M059J (cell line): ENCODE measurements around the gene ZNF354C. TPM values are rescaled to one million over a fixed set of nuclear protein-coding genes. Genes with fewer than 3 reads are reported as not detected.

ENCODE experiments used
- DNase-seq: peaks from one replicate; pipeline ENCODE4 v3.0.0-alpha.2; 2012; ENCODE audit warnings: low read depth
- total RNA-seq: library from RNA; depleted of rRNA; stranded (reverse); fragments of >200 nt; shearing (Covaris generic); gene quantifications from 2 replicates; pipeline ENCODE4 v1.2.3, GENCODE V29; 2014

ZNF354C gene
- total RNA-seq, 1 experiment from 2014 or later: 0.84 TPM

- DNase-seq: no peak
Observed at GRCh38 chr5:179113945-179114641, 53.9 kb downstream of the ZNF354C start.

- no peak for DNase-seq
Observed at GRCh38 chr5:179114756-179115155, 54.6 kb downstream of the ZNF354C start.

GRCh38 chr5:179115307-179115706 lies 55.1 kb downstream of the ZNF354C start:
- no peak for DNase-seq

- no peak for DNase-seq
Observed at GRCh38 chr5:179115845-179116524, 55.8 kb downstream of the ZNF354C start.

- no peak for DNase-seq
Observed at GRCh38 chr5:179118338-179118737, 58.2 kb downstream of the ZNF354C start.

GRCh38 chr5:179118756-179119414 lies 58.7 kb downstream of the ZNF354C start:
- DNase-seq: no peak

GRCh38 chr5:179119415-179120170 lies 59.4 kb downstream of the ZNF354C start:
- no peak for DNase-seq

- no peak for DNase-seq
Observed at GRCh38 chr5:179120421-179120861, 60.3 kb downstream of the ZNF354C start.

- DNase-seq: no peak
Observed at GRCh38 chr5:179120951-179121666, 60.9 kb downstream of the ZNF354C start.

GRCh38 chr5:179121667-179122111 lies 61.5 kb downstream of the ZNF354C start:
- DNase-seq: no peak

- no peak for DNase-seq
Observed at GRCh38 chr5:179122411-179123108, 62.4 kb downstream of the ZNF354C start.

GRCh38 chr5:179123109-179123426 lies 62.9 kb downstream of the ZNF354C start:
- DNase-seq: no peak

- DNase-seq: no peak
Observed at GRCh38 chr5:179123491-179124272, 63.5 kb downstream of the ZNF354C start.

- no peak for DNase-seq
Observed at GRCh38 chr5:179124273-179124852, 64.2 kb downstream of the ZNF354C start.

- no peak for DNase-seq
Observed at GRCh38 chr5:179124853-179125788, 64.9 kb downstream of the ZNF354C start.

- no peak for DNase-seq
Observed at GRCh38 chr5:179125789-179126505, 65.8 kb downstream of the ZNF354C start.

GRCh38 chr5:179126506-179126991 lies 66.4 kb downstream of the ZNF354C start:
- DNase-seq: no peak
